ENCODE measurements around the gene RPTOR. TPM values are rescaled to one million over a fixed set of nuclear protein-coding genes. Genes with fewer than 3 reads are reported as not detected.

The RPTOR gene
- polyA plus RNA-seq, 1 donor, result 23.9 TPM

DNA sequence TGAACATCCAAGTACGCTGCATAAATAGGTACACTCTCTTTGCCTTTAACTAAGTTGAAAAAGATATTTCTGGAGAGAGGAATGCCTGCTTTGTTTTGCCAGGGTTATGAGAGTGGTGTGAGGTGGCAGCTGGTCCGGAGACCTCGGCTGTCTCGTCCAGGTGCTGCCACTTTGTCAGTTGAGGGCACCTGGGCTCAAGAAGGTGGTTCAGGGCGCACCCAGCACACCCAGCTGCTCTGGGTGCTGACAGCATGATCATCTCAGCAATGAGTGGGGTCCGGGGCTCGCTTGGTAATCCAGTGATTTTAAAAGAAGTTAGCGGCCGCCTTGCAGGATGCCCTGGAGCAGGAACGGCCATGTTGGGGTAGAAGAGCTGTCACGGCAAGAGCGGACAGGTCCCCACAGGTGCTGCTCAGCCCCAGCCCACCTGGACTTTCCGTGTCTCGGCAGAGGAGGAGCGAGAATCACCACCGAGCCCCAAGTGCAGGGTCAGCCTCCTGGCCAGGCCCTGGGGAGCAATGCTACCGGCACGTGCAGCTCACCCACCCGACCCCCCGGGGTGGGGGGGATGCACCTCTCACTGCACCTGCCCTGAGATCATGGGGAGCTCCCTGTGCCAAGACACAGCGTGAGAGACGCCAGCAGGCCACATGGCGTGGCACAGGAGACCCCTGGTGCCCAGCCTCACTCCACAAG lies 379.6 kb downstream of the RPTOR start:
- DNase-seq (ENCODE audit: low read depth), result no peak

- no peak for DNase-seq (ENCODE audit: low read depth)
These were observed 380.4 kb downstream of the RPTOR start for GRCh38 chr17:80924807-80925610.

GRCh38 chr17:80925688-80926335 lies 381.2 kb downstream of the RPTOR start:
- no peak for DNase-seq (ENCODE audit: low read depth)

DNA sequence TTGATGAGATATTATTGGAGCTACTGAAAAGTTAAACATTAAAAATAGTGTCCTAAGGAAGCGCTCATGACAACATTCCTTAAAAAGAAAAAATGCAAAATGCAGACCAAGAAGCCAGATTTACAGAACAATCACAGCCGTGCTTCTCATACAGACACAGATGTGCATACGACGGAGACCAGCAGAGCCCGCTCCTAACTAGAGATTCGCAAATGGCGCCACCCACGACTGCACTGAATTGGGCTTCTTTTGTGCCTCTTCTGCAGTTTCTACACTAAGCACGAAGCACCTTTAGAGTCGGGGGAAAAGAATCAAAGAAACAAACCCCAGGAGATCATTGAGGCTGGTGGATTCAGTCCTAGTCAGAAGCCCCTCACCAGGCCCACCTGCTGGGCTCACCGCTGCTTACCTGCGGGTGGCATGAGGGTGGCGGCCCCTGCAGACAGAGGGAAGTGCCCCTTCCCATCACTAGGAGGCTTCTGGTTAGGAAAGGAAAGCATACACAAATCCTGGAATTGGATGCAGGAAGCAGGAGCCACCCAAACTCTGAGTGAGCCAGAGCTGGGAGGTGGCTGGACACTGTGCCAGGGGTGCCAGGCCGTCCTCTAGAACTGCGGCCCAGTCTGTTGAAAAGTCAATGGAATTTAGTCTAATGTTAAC lies 382.1 kb downstream of the RPTOR start:
- no peak for DNase-seq (ENCODE audit: low read depth)

DNA sequence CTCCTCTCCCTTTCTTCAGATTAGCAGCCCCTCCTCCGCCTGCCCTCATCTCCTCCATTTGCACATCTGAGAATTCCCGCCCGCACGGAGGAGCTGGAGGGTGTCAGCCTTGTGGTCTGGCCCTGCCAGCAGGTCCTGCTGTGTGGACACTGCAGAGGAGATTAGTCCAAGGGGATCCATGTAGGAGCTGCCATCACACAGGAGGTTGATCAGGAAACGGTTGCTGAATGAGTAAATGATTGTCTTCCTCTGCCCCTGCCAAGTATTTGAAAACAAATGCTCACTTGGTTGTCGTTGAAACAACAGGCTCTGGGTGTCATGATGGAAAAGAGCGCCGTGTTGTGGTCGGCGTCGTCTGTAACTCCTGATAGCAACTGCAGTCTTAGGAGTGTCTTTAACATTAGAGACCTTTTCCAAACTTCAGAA lies 383.2 kb downstream of the RPTOR start:
- no peak for DNase-seq (ENCODE audit: low read depth)

DNA sequence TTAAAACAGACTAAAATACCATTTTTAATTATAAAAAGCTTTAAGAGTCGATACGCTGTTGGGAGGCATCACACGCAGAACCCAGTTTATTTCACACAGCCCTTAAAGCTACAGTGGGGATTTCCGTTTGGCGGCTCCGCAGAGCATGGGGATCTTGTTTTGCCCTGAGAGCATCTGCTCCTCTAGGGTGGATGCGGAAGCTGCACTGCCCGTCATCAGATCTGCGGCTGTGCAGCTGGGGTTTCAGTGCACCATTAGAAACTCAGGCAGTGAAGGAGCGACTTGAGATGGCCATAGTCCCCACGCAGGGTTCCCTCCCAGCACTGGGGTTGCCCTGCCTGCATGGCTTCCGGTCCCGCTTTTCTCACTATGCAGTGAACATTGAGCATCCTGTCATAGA lies 384.8 kb downstream of the RPTOR start:
- DNase-seq (ENCODE audit: low read depth), result no peak

GRCh38 chr17:80930335-80931279 lies 386.0 kb downstream of the RPTOR start:
- no peak for DNase-seq (ENCODE audit: low read depth)

- no peak for DNase-seq (ENCODE audit: low read depth)
These were observed 387.0 kb downstream of the RPTOR start for GRCh38 chr17:80931421-80932265.

DNA sequence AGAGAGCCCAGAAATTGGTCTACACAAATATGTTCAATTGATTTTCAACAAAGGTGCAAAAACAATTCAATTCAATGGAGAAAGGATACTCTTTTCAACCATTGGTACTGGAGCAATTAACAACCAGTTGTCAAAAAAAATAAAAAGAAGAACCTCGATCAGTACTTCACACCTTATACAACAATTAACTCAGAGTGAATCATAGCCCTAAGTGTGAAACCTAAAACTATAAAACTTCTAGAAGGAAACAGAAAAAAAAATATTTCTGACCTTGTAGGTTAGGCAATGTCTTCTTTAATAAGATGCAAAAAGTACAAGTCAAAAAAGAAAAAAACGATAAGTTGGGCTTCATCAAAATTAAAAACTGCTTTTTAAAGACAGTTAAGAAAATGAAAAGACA lies 390.9 kb downstream of the RPTOR start:
- DNase-seq (ENCODE audit: low read depth), result no peak

DNA sequence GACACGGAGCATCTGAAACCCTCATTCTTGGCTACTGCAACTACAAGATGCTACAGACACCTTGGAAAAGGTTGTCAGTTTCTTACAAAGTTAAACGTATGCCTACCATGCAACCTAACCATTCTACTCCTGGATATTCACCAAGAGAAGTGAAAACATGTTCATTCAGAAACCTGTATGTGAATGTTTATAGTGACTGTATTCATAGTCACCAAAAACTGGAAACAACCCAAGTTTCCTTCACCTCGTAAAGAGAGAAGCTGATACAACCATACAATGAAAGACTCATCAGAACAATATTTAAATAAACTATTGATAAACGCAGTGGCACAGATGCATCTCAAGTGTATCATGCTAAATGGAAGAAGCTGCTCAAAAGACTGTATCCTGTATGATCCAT lies 391.6 kb downstream of the RPTOR start:
- DNase-seq (ENCODE audit: low read depth), result no peak

GRCh38 chr17:80936723-80937122 lies 392.1 kb downstream of the RPTOR start:
- no peak for DNase-seq (ENCODE audit: low read depth)

DNA sequence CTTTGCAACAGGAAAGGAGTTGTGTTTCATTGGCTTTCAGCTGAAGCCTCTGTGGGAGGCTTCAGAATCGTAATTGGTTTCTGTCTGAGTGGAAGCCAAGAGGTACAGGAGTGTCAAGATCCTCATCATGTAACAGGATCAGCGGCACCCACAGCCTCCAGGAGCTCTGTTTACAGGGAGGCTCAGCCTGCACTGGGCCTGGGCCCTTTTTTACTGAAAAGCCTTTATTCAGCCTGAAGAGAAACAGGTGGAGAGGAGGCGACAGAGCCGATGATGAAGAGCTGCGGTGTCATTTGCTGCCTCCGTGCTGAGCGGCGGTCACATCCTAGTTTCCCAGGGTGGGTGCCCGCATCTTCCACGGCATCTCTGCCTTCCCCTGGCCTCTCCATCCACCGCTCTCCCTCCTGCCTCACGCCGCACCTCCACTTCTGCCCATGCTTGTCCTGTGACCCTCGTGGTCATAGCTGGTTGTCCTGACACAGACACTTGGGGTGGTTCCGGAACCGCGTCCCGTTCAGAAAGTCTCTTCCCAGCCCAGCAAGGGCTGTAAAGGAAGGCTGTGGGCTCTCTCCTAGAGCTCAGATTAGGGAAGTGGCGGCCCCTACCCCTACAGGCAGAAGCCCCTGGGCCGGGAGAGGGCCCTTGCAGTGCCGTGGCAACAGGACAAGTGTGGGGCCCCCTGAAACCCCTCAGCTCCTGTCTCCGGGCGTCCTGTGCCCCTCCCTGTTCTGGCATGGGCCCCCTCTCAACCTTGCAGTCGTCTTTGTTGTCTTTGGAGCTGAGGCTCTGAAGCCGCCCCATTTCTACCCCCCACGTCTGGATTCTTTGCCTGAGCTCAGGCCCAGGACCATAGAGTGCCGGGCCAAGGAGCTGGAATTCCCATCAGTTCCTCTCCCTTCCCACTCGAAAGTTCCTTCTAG lies 393.1 kb downstream of the RPTOR start:
- DNase-seq (ENCODE audit: low read depth), result no peak

GRCh38 chr17:80938556-80938955 lies 393.9 kb downstream of the RPTOR start:
- DNase-seq (ENCODE audit: low read depth), result no peak

- no peak for DNase-seq (ENCODE audit: low read depth)
These were observed 394.8 kb downstream of the RPTOR start for GRCh38 chr17:80939151-80940145.

DNA sequence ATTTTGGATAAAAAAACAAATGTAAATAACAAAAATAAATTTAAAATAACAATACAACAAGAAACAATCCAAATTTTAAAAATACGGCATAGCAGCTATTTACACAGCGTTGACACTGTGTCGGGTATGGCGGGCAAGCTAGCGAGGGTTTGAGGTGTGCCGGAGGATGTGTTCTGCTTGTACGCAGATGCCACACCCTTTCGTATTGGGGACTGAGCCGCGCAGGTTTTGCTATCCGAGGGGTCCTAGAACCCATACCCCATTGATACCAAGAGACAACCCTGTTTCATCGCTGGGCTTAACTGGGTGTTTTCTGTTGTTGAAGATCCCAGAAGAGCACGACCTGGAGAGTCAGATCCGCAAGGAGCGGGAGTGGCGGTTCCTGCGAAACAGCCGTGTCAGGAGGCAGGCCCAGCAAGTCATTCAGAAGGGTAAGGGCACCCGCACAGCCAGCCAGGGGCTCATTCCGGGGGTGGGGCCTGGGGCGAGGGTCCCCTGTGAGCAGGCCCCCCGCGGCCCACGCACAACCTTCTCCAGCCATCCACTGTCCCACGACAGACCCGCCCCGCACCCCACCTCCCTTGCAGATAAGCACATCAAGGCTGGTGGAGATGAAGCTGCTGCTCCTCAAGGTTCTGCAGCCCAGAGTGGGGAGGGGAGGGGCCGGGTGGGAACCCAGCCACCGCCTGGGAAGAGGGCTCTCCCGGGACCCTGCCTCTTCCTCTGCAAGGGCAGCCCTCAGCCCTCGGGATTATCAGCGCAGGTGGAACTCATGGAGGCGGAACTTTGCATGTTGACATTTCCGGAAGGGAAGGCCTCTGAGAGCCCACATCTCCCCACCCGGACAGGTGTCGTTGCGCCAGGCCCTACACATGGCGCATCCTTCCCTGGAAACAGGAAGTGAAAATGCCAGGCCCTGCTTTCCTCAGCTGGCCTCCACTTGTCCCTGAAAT lies 395.8 kb downstream of the RPTOR start:
- no peak for DNase-seq (ENCODE audit: low read depth)

DNA sequence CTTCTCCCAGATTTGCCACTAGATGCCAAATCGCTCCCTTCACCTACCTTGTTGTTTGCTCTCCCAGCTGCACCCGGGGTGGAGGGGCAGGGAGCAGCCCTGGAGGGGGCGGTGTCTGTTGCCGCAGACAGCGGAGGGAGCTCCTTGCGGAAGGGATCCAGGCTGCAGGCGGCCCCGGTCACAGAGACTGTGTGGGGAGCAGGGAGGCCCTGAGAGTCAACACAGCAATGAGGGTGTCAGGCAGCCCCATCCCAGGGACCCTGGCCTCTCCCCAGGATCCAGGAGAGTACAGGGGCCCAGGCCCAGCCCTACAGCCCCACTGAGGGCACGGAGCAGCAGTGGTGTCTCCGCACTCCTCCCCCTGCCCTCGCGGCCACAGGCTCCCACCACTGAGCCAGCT lies 396.5 kb downstream of the RPTOR start:
- no peak for DNase-seq (ENCODE audit: low read depth)
